SH-SY5Y (cell line): ENCODE results near the gene PTEN.

Experiments used
- GATA2 ChIP-seq: IDR thresholded peaks from 2 replicates; pipeline ENCODE4 v1.6.1; 2011; ENCODE audit warnings: mild to moderate bottlenecking, low read depth, low read length
- GATA3 ChIP-seq: IDR thresholded peaks from 2 replicates; pipeline ENCODE4 v1.6.1; 2011; ENCODE audit warnings: low read depth, mild to moderate bottlenecking, low read length, moderate library complexity

DNA sequence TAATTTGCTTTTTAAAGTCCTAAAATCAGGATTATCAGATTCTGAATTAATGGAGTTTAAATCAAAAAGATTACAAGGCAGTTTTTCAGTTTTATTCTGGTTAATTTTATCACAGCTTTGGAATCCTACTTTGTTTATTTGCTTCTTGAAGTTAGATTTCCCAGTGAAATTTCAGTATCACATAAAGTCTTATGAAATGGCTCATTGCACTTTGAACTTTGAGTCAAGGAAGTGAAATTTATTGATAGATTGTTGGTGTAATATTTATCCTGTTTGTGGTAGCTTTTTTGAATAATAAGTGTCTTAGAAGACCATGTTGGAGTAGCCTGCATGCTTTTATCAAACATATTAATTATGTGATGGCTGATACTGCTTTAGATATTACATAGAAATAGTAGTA lies 92.6 kb downstream of the PTEN start:
- TF ChIP-seq GATA2 (no peak), GATA3 (no peak)
